B cell (primary cell): Measurements from ENCODE around the gene TMEM255B. TPM values are rescaled to one million over a fixed set of nuclear protein-coding genes. Genes with fewer than 3 reads are reported as not detected.
"Not testable (repeated sequence)": the region's sequence is repeated elsewhere in the genome, so short reads cannot be mapped to it uniquely, and the experiment has no call there.

Experiments
- ATAC-seq: fragments of 200-7000 bp; cut with Tn5 transposase; one replicate; pipeline ENCODE4 v1.10.0; 2021; ENCODE audit warnings: low read depth, mild to moderate bottlenecking, moderate number of reproducible peaks, moderate library complexity
- CTCF ChIA-PET: fragments of 350-600 bp; sonication (Branson Sonifier 250); formaldehyde crosslinking; loops from one replicate; lab custom pipeline; 2021; ENCODE audit warnings: antibody characterized with exemption, inconsistent platforms; lab: Charles Lee
- POLR2A ChIA-PET: fragments of 350-600 bp; sonication (Branson Sonifier 250); formaldehyde crosslinking; loops from one replicate; lab custom pipeline; 2021; ENCODE audit warnings: antibody characterized with exemption; lab: Charles Lee
- DNase-seq: peaks from one replicate; pipeline ENCODE4 v3.0.0; 2013
- H2AFZ ChIP-seq: 2 replicates; pipeline ENCODE4 v1.6.1; 2012; ENCODE audit warnings: mild to moderate bottlenecking, low read depth, low read length; ENCODE audit not compliant: insufficient read depth, poor library complexity, severe bottlenecking
- H3K27ac ChIP-seq, 2 donors: 1 replicate in 1 of 2; 2 replicates in 1 of 2; pipeline ENCODE4 v1.5.1; 2012 to 2013; ENCODE audit warnings: low read length in 2 of 2, mild to moderate bottlenecking in 2 of 2, moderate library complexity in 1 of 2
- H3K27me3 ChIP-seq, 4 experiments: fragments of 200-600 bp in 1 of 4; sonication (generic) in 1 of 4; replicated peaks in 1 of 4; 1 replicate in 2 of 4; 2 replicates in 2 of 4; pipeline versions ENCODE4 v1.6.1 to v1.7.0; 2013 to 2016; ENCODE audit warnings: low read length in 3 of 4, mild to moderate bottlenecking in 2 of 4, mixed read lengths in 1 of 4, moderate library complexity in 1 of 4; ENCODE audit not compliant: insufficient read depth in 4 of 4, control insufficient read depth in 3 of 4; ENCODE audit errors: control extremely low read depth in 1 of 4
- H3K36me3 ChIP-seq, 2 experiments: replicated peaks in 1 of 2; 1 replicate in 1 of 2; 2 replicates in 1 of 2; pipeline versions ENCODE4 v1.6.1 to v1.7.1; 2013; ENCODE audit warnings: low read length in 1 of 2; ENCODE audit not compliant: insufficient read depth in 2 of 2, control insufficient read depth in 1 of 2; ENCODE audit errors: control extremely low read depth in 1 of 2, extremely low read depth in 1 of 2
- H3K4me1 ChIP-seq, 2 donors: fragments of 200-600 bp in 1 of 2; sonication (generic) in 1 of 2; 1 replicate in 1 of 2; 2 replicates in 1 of 2; pipeline versions ENCODE4 v1.5.1 to v1.6.1; 2013 to 2017; ENCODE audit warnings: low read length in 2 of 2; ENCODE audit not compliant: control insufficient read depth in 2 of 2, insufficient read depth in 2 of 2
- H3K4me2 ChIP-seq: replicated peaks from 2 replicates; pipeline ENCODE3; 2012; ENCODE audit warnings: mild to moderate bottlenecking, low read depth, low read length; ENCODE audit not compliant: poor library complexity, severe bottlenecking
- H3K4me3 ChIP-seq, 5 experiments: fragments of 200-600 bp in 1 of 5; sonication (generic) in 1 of 5; 1 replicate in 3 of 5; 2 replicates in 2 of 5; pipeline versions ENCODE4 v1.5.1 to v1.7.0; 2011 to 2016; ENCODE audit warnings: low read length in 4 of 5, mild to moderate bottlenecking in 4 of 5, low read depth in 2 of 5, control low read depth in 1 of 5, moderate library complexity in 1 of 5; ENCODE audit not compliant: insufficient read depth in 1 of 5; ENCODE audit errors: control extremely low read depth in 1 of 5, extremely low read depth in 1 of 5
- H3K79me2 ChIP-seq: fragments of 200-600 bp; sonication (generic); one replicate; pipeline ENCODE4 v1.6.0; 2016; ENCODE audit warnings: low read length; ENCODE audit not compliant: control insufficient read depth, insufficient read depth
- H3K9ac ChIP-seq: fragments of 200-600 bp; sonication (generic); 2 replicates; pipeline ENCODE4 v1.6.1; 2017; ENCODE audit warnings: mild to moderate bottlenecking, low read length, moderate library complexity
- H3K9me3 ChIP-seq, 3 donors: one replicate each; pipeline versions ENCODE4 v1.6.1 to v1.7.1; 2013; ENCODE audit warnings: low read length in 2 of 3; ENCODE audit not compliant: control insufficient read depth in 2 of 3, insufficient read depth in 1 of 3; ENCODE audit errors: control extremely low read depth in 1 of 3
- H4K20me1 ChIP-seq: 2 replicates; pipeline ENCODE4 v1.6.0; 2012; ENCODE audit warnings: mild to moderate bottlenecking, low read length; ENCODE audit not compliant: insufficient read depth, control insufficient read depth, poor library complexity, severe bottlenecking
- H3K27ac Mint-ChIP-seq: one replicate; pipeline ENCODE4 v1.8.0; 2021; ENCODE audit warnings: mixed read lengths
- H3K27me3 Mint-ChIP-seq: one replicate; pipeline ENCODE4 v1.8.0; 2021; ENCODE audit warnings: mixed read lengths
- H3K4me1 Mint-ChIP-seq: one replicate; pipeline ENCODE4 v1.8.0; 2021; ENCODE audit warnings: mixed read lengths
- H3K4me3 Mint-ChIP-seq: one replicate; pipeline ENCODE4 v1.8.0; 2021; ENCODE audit warnings: mixed read lengths
- H3K9me3 Mint-ChIP-seq: one replicate; pipeline ENCODE4 v1.8.0; 2022; ENCODE audit warnings: mixed read lengths; ENCODE audit not compliant: insufficient read depth
- WGBS: methylation state at CpG from one replicate; pipeline ENCODE4 v1.1.5; 2013; ENCODE audit warnings: missing lambda C conversion rate; ENCODE audit not compliant: insufficient coverage; 5-methylcytosine and 5-hydroxymethylcytosine counted together
- intact Hi-C: fragments of 100-400 bp; cut with micrococcal nuclease; formaldehyde crosslinking; loops from one replicate; pipeline ENCODE4 v1.10.0; 2022
- polyA plus RNA-seq: library from polyadenylated mRNA; depleted of rRNA; stranded (reverse); fragments of >200 nt; gene quantifications from 2 replicates; pipeline ENCODE4 v1.2.3, GENCODE V29; 2012
- total RNA-seq, 2 donors: library from RNA; stranded (reverse); fragments of 120-200 nt in 1 of 2; gene quantifications; 1 replicate in 1 of 2; 2 replicates in 1 of 2; pipeline versions ENCODE4 v1.2.3 to v1.2.4, GENCODE V29; 2013 to 2022
- TF ChIP-seq, protein P1 (sequence below): fragments of 200-600 bp; IDR thresholded peaks from one replicate; pipeline ENCODE4 v1.8.0; 2022; ENCODE audit warnings: antibody characterized with exemption, mild to moderate bottlenecking

TMEM255B gene
- total and polyA plus RNA-seq, 2 donors (not counting 1 experiment from before 2014, with no cell fraction given) = 2.1 to 8.2 TPM

GRCh38 chr13:113745500-113746142, 13.4 kb upstream of the TMEM255B start:
- POLR2A ChIA-PET, H3K4me3 ChIP-seq, H3K79me2 ChIP-seq, H2AFZ ChIP-seq, intact Hi-C loops, H3K9me3 Mint-ChIP-seq, ATAC-seq, H3K4me2 ChIP-seq, H3K27ac ChIP-seq, H3K4me3 Mint-ChIP-seq, H4K20me1 ChIP-seq, H3K27ac Mint-ChIP-seq, H3K36me3 ChIP-seq, CTCF ChIA-PET, DNase-seq, H3K9ac ChIP-seq: not testable (repeated sequence)
- 94% methylated on average over 19 of the region's 24 CpGs for WGBS
- peaks cover 11% of the 10 kb centered on the region for H3K4me1 Mint-ChIP-seq
- peaks cover 15% of the 10 kb centered on the region for H3K27me3 Mint-ChIP-seq
- Histone ChIP-seq H3K27me3 (peaks cover 0 to 30% (median 15%) of the 10 kb centered on the region in 4 experiments), H3K4me1 (peaks cover 17 to 18% of the 10 kb centered on the region in 2 donors), H3K9me3 (peaks cover 0 to 14% (median 0%) of the 10 kb centered on the region in 3 donors)

GRCh38 chr13:113746143-113746525, 12.9 kb upstream of the TMEM255B start:
- DNase-seq = no peak
- H3K79me2 ChIP-seq = no peaks in the 10 kb centered on the region
- Mint-ChIP-seq H3K4me1 (peaks cover 11% of the 10 kb centered on the region), H3K27ac (no peak overlapping the region), H3K9me3 (no peaks in the 10 kb centered on the region), H3K4me3 (no peak overlapping the region), H3K27me3 (peaks cover 13% of the 10 kb centered on the region)
- ChIA-PET CTCF (no interaction called here), POLR2A (no interaction called here)
- no peak overlapping the region for H3K9ac ChIP-seq
- H2AFZ ChIP-seq = no peak overlapping the region
- no peaks in the 10 kb centered on the region for H4K20me1 ChIP-seq
- peaks cover 16% of the 10 kb centered on the region in 2 donors for H3K4me1 ChIP-seq
- TF ChIP-seq, protein P1, sequence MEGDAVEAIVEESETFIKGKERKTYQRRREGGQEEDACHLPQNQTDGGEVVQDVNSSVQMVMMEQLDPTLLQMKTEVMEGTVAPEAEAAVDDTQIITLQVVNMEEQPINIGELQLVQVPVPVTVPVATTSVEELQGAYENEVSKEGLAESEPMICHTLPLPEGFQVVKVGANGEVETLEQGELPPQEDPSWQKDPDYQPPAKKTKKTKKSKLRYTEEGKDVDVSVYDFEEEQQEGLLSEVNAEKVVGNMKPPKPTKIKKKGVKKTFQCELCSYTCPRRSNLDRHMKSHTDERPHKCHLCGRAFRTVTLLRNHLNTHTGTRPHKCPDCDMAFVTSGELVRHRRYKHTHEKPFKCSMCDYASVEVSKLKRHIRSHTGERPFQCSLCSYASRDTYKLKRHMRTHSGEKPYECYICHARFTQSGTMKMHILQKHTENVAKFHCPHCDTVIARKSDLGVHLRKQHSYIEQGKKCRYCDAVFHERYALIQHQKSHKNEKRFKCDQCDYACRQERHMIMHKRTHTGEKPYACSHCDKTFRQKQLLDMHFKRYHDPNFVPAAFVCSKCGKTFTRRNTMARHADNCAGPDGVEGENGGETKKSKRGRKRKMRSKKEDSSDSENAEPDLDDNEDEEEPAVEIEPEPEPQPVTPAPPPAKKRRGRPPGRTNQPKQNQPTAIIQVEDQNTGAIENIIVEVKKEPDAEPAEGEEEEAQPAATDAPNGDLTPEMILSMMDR = no peak
- no peak for ATAC-seq
- no peak overlapping the region for H3K27ac ChIP-seq
- H3K27me3 ChIP-seq = peaks cover 0 to 26% (median 15%) of the 10 kb centered on the region in 4 experiments
- 87% methylated on average over 5 of the region's 5 CpGs for WGBS
- intact Hi-C loops = no loop called here
- no peak overlapping the region for H3K4me3 ChIP-seq
- no peaks in the 10 kb centered on the region for H3K36me3 ChIP-seq
- H3K9me3 ChIP-seq = peaks cover 0 to 19% (median 2%) of the 10 kb centered on the region in 3 donors
- H3K4me2 ChIP-seq = no peak overlapping the region
